IMR-90 (cell line): ENCODE measurements around the gene NKPD1. TPM values are rescaled to one million over a fixed set of nuclear protein-coding genes. Genes with fewer than 3 reads are reported as not detected.

Experiments used
- ATAC-seq: fragments of 200-7000 bp; cut with Tn5 transposase; 2 replicates; pipeline ENCODE4 v1.9.1; 2020; ENCODE audit warnings: low read depth, mild to moderate bottlenecking, moderate library complexity
- BruUV-seq: library from RNA; stranded (reverse); fragments of 400-500 nt; replicated peaks from 2 replicates; lab custom pipeline; 2021; lab: Mats Ljungman, UMichigan
- CTCF ChIA-PET: fragments of 300-600 bp; formaldehyde crosslinking; extraction: SDS; loops from one replicate; lab custom pipeline; 2021; ENCODE audit warnings: antibody characterized with exemption; lab: Yijun Ruan, JAX
- POLR2A ChIA-PET: fragments of 300-600 bp; sonication (Branson Sonifier 250); formaldehyde crosslinking; loops from one replicate; lab custom pipeline; 2022; ENCODE audit warnings: antibody characterized with exemption; ENCODE audit not compliant: unreplicated experiment; lab: Charles Lee
- DNase-seq: peaks from one replicate; pipeline ENCODE4 v3.0.0; 2013
- H2AFZ ChIP-seq: replicated peaks from 2 replicates; pipeline ENCODE3; 2013; ENCODE audit warnings: low read length, mild to moderate bottlenecking; ENCODE audit not compliant: poor library complexity
- H2AK5ac ChIP-seq: 2 replicates; pipeline ENCODE4 v1.6.1; 2013; ENCODE audit warnings: low read depth, low read length, inconsistent platforms
- H2AK9ac ChIP-seq: replicated peaks from 2 replicates; pipeline ENCODE3; 2013; ENCODE audit warnings: mild to moderate bottlenecking, low read depth, low read length, moderate library complexity; ENCODE audit not compliant: poor library complexity
- H2BK120ac ChIP-seq: 2 replicates; pipeline ENCODE4 v1.6.1; 2013; ENCODE audit warnings: low read depth, low read length, inconsistent platforms
- H2BK15ac ChIP-seq: 3 replicates; pipeline ENCODE4 v1.6.1; 2013; ENCODE audit warnings: low read depth, low read length, inconsistent platforms
- H2BK20ac ChIP-seq: 2 replicates; pipeline ENCODE4 v1.6.1; 2013; ENCODE audit warnings: low read depth, mild to moderate bottlenecking, inconsistent platforms, low read length, moderate library complexity
- H2BK5ac ChIP-seq: 2 replicates; pipeline ENCODE4 v1.6.1; 2013; ENCODE audit warnings: mild to moderate bottlenecking, low read depth, low read length, inconsistent platforms; ENCODE audit not compliant: poor library complexity, severe bottlenecking
- H3K14ac ChIP-seq: replicated peaks from 2 replicates; pipeline ENCODE4 v1.6.1; 2013; ENCODE audit warnings: low read depth, low read length, inconsistent platforms
- H3K18ac ChIP-seq: 2 replicates; pipeline ENCODE4 v1.6.1; 2013; ENCODE audit warnings: low read depth, low read length, control low read depth
- H3K23ac ChIP-seq: 2 replicates; pipeline ENCODE4 v1.6.1; 2013; ENCODE audit warnings: low read depth, low read length, inconsistent platforms
- H3K27ac ChIP-seq: 2 replicates; pipeline ENCODE4 v1.5.1; 2013; ENCODE audit warnings: mild to moderate bottlenecking, control low read depth, low read length; ENCODE audit not compliant: insufficient read depth
- H3K27me3 ChIP-seq: 2 replicates; pipeline ENCODE4 v1.6.1; 2013; ENCODE audit warnings: low read length; ENCODE audit not compliant: control insufficient read depth, insufficient read depth
- H3K36me3 ChIP-seq: 2 replicates; pipeline ENCODE4 v1.6.1; 2013; ENCODE audit warnings: low read length, mixed read lengths; ENCODE audit not compliant: control insufficient read depth, insufficient read depth
- H3K4ac ChIP-seq: 2 replicates; pipeline ENCODE4 v1.6.1; 2013; ENCODE audit warnings: low read depth, low read length, inconsistent platforms
- H3K4me1 ChIP-seq: 2 replicates; pipeline ENCODE4 v1.6.1; 2013; ENCODE audit warnings: low read length, mixed read lengths; ENCODE audit not compliant: control insufficient read depth, insufficient read depth
- H3K4me2 ChIP-seq: 2 replicates; pipeline ENCODE4 v1.6.1; 2013; ENCODE audit warnings: low read depth, mild to moderate bottlenecking, control low read depth, low read length, moderate library complexity
- H3K4me3 ChIP-seq: 2 replicates; pipeline ENCODE4 v1.5.1; 2013; ENCODE audit warnings: low read depth, mild to moderate bottlenecking, control low read depth, low read length, moderate library complexity; ENCODE audit not compliant: insufficient read depth
- H3K56ac ChIP-seq: 2 replicates; pipeline ENCODE4 v1.6.1; 2013; ENCODE audit warnings: low read length, inconsistent platforms; ENCODE audit not compliant: insufficient read depth; ENCODE audit errors: extremely low read depth
- H3K79me1 ChIP-seq, 2 experiments: 2 replicates each; pipeline ENCODE4 v1.6.1; 2013; ENCODE audit warnings: low read length in 2 of 2, inconsistent platforms in 1 of 2, low read depth in 1 of 2
- H3K9ac ChIP-seq: 2 replicates; pipeline ENCODE4 v1.6.1; 2013; ENCODE audit warnings: low read depth, low read length, control low read depth
- H3K9me1 ChIP-seq: 2 replicates; pipeline ENCODE4 v1.6.1; 2013; ENCODE audit warnings: low read length, inconsistent platforms; ENCODE audit not compliant: insufficient read depth
- H3K9me3 ChIP-seq: 2 replicates; pipeline ENCODE4 v1.6.1; 2013; ENCODE audit warnings: low read length; ENCODE audit not compliant: control insufficient read depth, insufficient read depth
- H4K20me1 ChIP-seq: 2 replicates; pipeline ENCODE4 v1.6.1; 2013; ENCODE audit warnings: low read length, inconsistent platforms; ENCODE audit not compliant: insufficient read depth
- H4K5ac ChIP-seq: 2 replicates; pipeline ENCODE4 v1.6.1; 2013; ENCODE audit warnings: mild to moderate bottlenecking, low read depth, low read length, control low read depth
- H4K8ac ChIP-seq, 2 experiments: 2 replicates each; pipeline ENCODE4 v1.6.1; 2013; ENCODE audit warnings: low read depth in 2 of 2, low read length in 2 of 2, control low read depth in 1 of 2, inconsistent platforms in 1 of 2
- H4K91ac ChIP-seq: 2 replicates; pipeline ENCODE4 v1.6.1; 2013; ENCODE audit warnings: low read depth, low read length, inconsistent platforms; ENCODE audit not compliant: insufficient read depth
- CHD1 ChIP-seq: IDR thresholded peaks from 2 replicates; pipeline ENCODE4 v1.6.1; 2012; ENCODE audit warnings: low read depth, low read length, improper control_type of control experiment
- FOS ChIP-seq: fragments of 150-350 bp; IDR thresholded peaks from 2 replicates; pipeline ENCODE4 v1.6.1; 2016; ENCODE audit warnings: low read depth, low read length
- NFE2L2 ChIP-seq: fragments of 150-350 bp; IDR thresholded peaks from 2 replicates; pipeline ENCODE4 v1.6.1; 2016; ENCODE audit warnings: low read depth, mild to moderate bottlenecking, low read length
- RAD21 ChIP-seq: IDR thresholded peaks from 2 replicates; pipeline ENCODE4 v1.6.1; 2012; ENCODE audit warnings: low read length, improper control_type of control experiment
- SMC3 ChIP-seq: fragments of 150-350 bp; IDR thresholded peaks from 2 replicates; pipeline ENCODE4 v1.6.1; 2016; ENCODE audit warnings: low read depth, mild to moderate bottlenecking, antibody characterized with exemption, low read length, moderate library complexity
- WGBS, 2 experiments: methylation state at CpG; one replicate each; pipeline versions ENCODE4 v1.1.5 to v1.1.7; 2013; ENCODE audit warnings: missing lambda C conversion rate in 2 of 2; ENCODE audit not compliant: insufficient read length in 1 of 2; ENCODE audit errors: extremely low coverage in 2 of 2; 5-methylcytosine and 5-hydroxymethylcytosine counted together
- dilution Hi-C: fragments of 300-500 bp; cut with HindIII; formaldehyde crosslinking; loops from one replicate; pipeline ENCODE4 v1.14.3; 2018; ENCODE audit warnings: low sequenced_read_pairs; ENCODE audit not compliant: unreplicated experiment
- in situ Hi-C: fragments of 300-500 bp; cut with MboI; formaldehyde crosslinking; loops from 3 replicates; pipeline ENCODE4 v1.14.3; 2019; ENCODE audit warnings: low sequenced_read_pairs, inconsistent platforms, mixed read lengths
- intact Hi-C: fragments of 100-400 bp; cut with micrococcal nuclease; formaldehyde crosslinking; loops from 2 replicates; pipeline ENCODE4 v1.10.0; 2022
- polyA plus RNA-seq, 3 experiments: library from polyadenylated mRNA; depleted of rRNA; stranded (reverse); fragments of >200 nt; gene quantifications; 2 replicates each; pipeline ENCODE4 v1.2.3, GENCODE V29; 2012; ENCODE audit warnings: low replicate concordance in 1 of 3
- total RNA-seq: library from RNA; depleted of rRNA; stranded (reverse); fragments of >200 nt; gene quantifications from 2 replicates; pipeline ENCODE4 v1.2.3, GENCODE V29; 2012
- TF ChIP-seq, protein P1 (sequence below): conservative IDR thresholded peaks from 2 replicates; pipeline ENCODE4 v1.5.1; 2012; ENCODE audit warnings: mild to moderate bottlenecking, low read depth, low read length, improper control_type of control experiment

Gene NKPD1
- total and polyA plus RNA-seq, 2 of the 4 experiments (the other 2 are of a cell fraction): under 0.01 to 0.09 TPM

DNA sequence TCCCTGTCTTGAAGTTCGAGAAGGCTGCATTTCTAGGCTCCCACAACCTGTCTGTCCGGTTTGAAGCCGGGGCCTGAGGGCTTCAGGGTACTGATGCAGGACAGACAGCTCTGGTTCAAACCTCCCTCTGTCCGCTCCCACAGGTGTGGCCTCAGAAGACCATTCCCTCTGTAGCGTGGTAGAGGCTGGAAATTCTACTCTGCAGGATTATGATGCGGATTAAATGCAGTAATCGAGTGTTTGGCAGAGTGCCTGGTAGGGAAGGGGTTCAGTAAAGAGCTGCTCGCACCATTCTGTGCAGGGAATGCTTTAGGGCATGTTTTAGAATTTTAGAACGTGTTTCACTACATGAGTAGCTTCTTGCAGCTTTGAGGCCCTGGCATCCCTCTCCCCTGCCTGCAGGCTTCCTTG is 37.3 kb downstream of the NKPD1 start:
- Histone ChIP-seq H3K9ac (no peak overlapping the region), H2AK9ac (no peak overlapping the region), H3K4me3 (no peak overlapping the region), H3K27ac (no peak overlapping the region), H4K91ac (no peak overlapping the region), H3K9me1 (peaks cover 3% of the 10 kb centered on the region; the same call in 1 of the 2 replicates), H3K56ac (no peak overlapping the region), H3K14ac (no peak overlapping the region), H2AK5ac (no peak overlapping the region), H3K18ac (no peak overlapping the region), H3K36me3 (peaks cover 2% of the 10 kb centered on the region; the same call in 1 of the 2 replicates), H3K27me3 (no peaks in the 10 kb centered on the region), H4K20me1 (peaks cover 81% of the 10 kb centered on the region), H2BK120ac (no peak overlapping the region), H3K4me1 (no peaks in the 10 kb centered on the region), H3K23ac (no peak overlapping the region), H3K4me2 (no peak overlapping the region), H2BK15ac (no peak overlapping the region), H4K5ac (no peak overlapping the region), H2BK5ac (no peak overlapping the region), H2AFZ (no peak overlapping the region), H3K4ac (no peak overlapping the region), H3K9me3 (no peaks in the 10 kb centered on the region), H4K8ac (no peak overlapping the region), H3K79me1 (peaks cover 43 to 83% of the 10 kb centered on the region in 2 experiments), H2BK20ac (no peak overlapping the region)
- ATAC-seq (no peak), DNase-seq (no peak)
- intact Hi-C loops: no loop called here
- dilution Hi-C loops: no loop called here
- in situ Hi-C loops: no loop called here
- TF ChIP-seq SMC3 (no peak), RAD21 (no peak), CHD1 (no peak), NFE2L2 (no peak), FOS (no peak)
- TF ChIP-seq, protein P1, sequence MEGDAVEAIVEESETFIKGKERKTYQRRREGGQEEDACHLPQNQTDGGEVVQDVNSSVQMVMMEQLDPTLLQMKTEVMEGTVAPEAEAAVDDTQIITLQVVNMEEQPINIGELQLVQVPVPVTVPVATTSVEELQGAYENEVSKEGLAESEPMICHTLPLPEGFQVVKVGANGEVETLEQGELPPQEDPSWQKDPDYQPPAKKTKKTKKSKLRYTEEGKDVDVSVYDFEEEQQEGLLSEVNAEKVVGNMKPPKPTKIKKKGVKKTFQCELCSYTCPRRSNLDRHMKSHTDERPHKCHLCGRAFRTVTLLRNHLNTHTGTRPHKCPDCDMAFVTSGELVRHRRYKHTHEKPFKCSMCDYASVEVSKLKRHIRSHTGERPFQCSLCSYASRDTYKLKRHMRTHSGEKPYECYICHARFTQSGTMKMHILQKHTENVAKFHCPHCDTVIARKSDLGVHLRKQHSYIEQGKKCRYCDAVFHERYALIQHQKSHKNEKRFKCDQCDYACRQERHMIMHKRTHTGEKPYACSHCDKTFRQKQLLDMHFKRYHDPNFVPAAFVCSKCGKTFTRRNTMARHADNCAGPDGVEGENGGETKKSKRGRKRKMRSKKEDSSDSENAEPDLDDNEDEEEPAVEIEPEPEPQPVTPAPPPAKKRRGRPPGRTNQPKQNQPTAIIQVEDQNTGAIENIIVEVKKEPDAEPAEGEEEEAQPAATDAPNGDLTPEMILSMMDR: no peak
- ChIA-PET CTCF (no interaction called here), POLR2A (no interaction called here)
- no TSS peak for BruUV-seq
- WGBS, 2 experiments: 76% methylated on average over 2 of the region's 9 CpGs; no CpG with 5 or more reads in 1 of the 2 experiments
